Endothelial cell of umbilical vein (primary cell): Measurements from ENCODE around the gene RYR1. TPM values are rescaled to one million over a fixed set of nuclear protein-coding genes. Genes with fewer than 3 reads are reported as not detected.

Experiments used
- BruUV-seq: library from RNA; stranded (reverse); fragments of 400-500 nt; replicated peaks from 2 replicates; lab custom pipeline; 2021; lab: Mats Ljungman, UMichigan
- CTCF ChIA-PET: fragments of 300-600, 350-600 bp; sonication (Branson Sonifier 250); formaldehyde crosslinking; loops from one replicate; lab custom pipeline; 2021; ENCODE audit warnings: antibody characterized with exemption, inconsistent platforms; lab: Charles Lee
- POLR2A ChIA-PET: fragments of 300-600, 350-600 bp; sonication (Branson Sonifier 250); formaldehyde crosslinking; loops from one replicate; lab custom pipeline; 2021; ENCODE audit warnings: antibody characterized with exemption, inconsistent platforms; lab: Charles Lee
- DNase-seq: peaks from one replicate; pipeline ENCODE4 v3.0.0-alpha.2; 2011; ENCODE audit warnings: low read depth, low spot score
- FAIRE-seq: peaks from 2 replicates; lab custom pipeline; 2011; peaks lifted over from hg19 to GRCh38; lab: Jason Lieb, UNC
- H2AFZ ChIP-seq: 2 replicates; pipeline ENCODE4 v1.6.0; 2012; ENCODE audit warnings: low read depth, low read length, control low read depth, inconsistent platforms
- H3K27ac ChIP-seq: 2 replicates; pipeline ENCODE4 v1.5.1; 2011; ENCODE audit warnings: low read depth, mild to moderate bottlenecking, control low read depth, low read length, moderate library complexity; ENCODE audit not compliant: insufficient read depth
- H3K27me3 ChIP-seq, 2 experiments: 2 replicates each; pipeline versions ENCODE4 v1.6.0 to v1.6.1; 2011; ENCODE audit warnings: low read length in 2 of 2, mixed read lengths in 1 of 2; ENCODE audit not compliant: control insufficient read depth in 2 of 2, insufficient read depth in 2 of 2
- H3K36me3 ChIP-seq, 2 experiments: 2 replicates in 1 of 2; 3 replicates in 1 of 2; pipeline ENCODE4 v1.5.1; 2011; ENCODE audit warnings: low read length in 2 of 2, mild to moderate bottlenecking in 1 of 2, moderate library complexity in 1 of 2; ENCODE audit not compliant: control insufficient read depth in 2 of 2, insufficient read depth in 2 of 2; ENCODE audit errors: extremely low read depth in 1 of 2
- H3K4me1 ChIP-seq: 3 replicates; pipeline ENCODE4 v1.5.1; 2011; ENCODE audit warnings: mild to moderate bottlenecking, low read length; ENCODE audit not compliant: control insufficient read depth, insufficient read depth; ENCODE audit errors: extremely low read depth
- H3K4me2 ChIP-seq: 2 replicates; pipeline ENCODE4 v1.6.1; 2011; ENCODE audit warnings: low read length, control low read depth, mixed read lengths; ENCODE audit not compliant: insufficient read depth
- H3K4me3 ChIP-seq, 3 experiments: fragments of 200-600 bp in 1 of 3; sonication (generic), shearing (Covaris generic) in 1 of 3; replicated peaks in 1 of 3; 2 replicates each; pipeline ENCODE4 v1.5.1; 2011 to 2016; ENCODE audit warnings: control low read depth in 3 of 3, low read length in 3 of 3, mild to moderate bottlenecking in 2 of 3, inconsistent platforms in 1 of 3, low read depth in 1 of 3, moderate library complexity in 1 of 3; ENCODE audit not compliant: insufficient read depth in 1 of 3
- H3K79me2 ChIP-seq: 2 replicates; pipeline ENCODE4 v1.6.0; 2012; ENCODE audit warnings: low read length, inconsistent platforms; ENCODE audit not compliant: control insufficient read depth, insufficient read depth
- H3K9ac ChIP-seq: replicated peaks from 2 replicates; pipeline ENCODE3; 2011; ENCODE audit warnings: low read length, control low read depth; ENCODE audit not compliant: insufficient read depth; ENCODE audit errors: extremely low read depth
- H3K9me1 ChIP-seq: replicated peaks from 3 replicates; pipeline ENCODE4 v1.6.0; 2011; ENCODE audit warnings: mild to moderate bottlenecking, low read length; ENCODE audit not compliant: control insufficient read depth, insufficient read depth; ENCODE audit errors: extremely low read depth
- H3K9me3 ChIP-seq: replicated peaks from 2 replicates; pipeline ENCODE4 v1.5.1; 2012; ENCODE audit warnings: low read length, inconsistent platforms; ENCODE audit not compliant: control insufficient read depth, insufficient read depth
- H4K20me1 ChIP-seq: replicated peaks from 2 replicates; pipeline ENCODE3; 2011; ENCODE audit warnings: mild to moderate bottlenecking, low read length; ENCODE audit not compliant: control insufficient read depth, insufficient read depth; ENCODE audit errors: extremely low read depth
- EZH2 ChIP-seq: IDR thresholded peaks from 2 replicates; pipeline ENCODE4 v1.6.1; 2012; ENCODE audit warnings: borderline replicate concordance, low read depth, mild to moderate bottlenecking, moderate library complexity, low read length, inconsistent platforms; ENCODE audit not compliant: severe bottlenecking
- FOS ChIP-seq: IDR thresholded peaks from 2 replicates; pipeline ENCODE4 v1.6.1; 2011; ENCODE audit warnings: mild to moderate bottlenecking, low read length, moderate library complexity, borderline replicate concordance; ENCODE audit not compliant: insufficient read depth
- GATA2 ChIP-seq: IDR thresholded peaks from 2 replicates; pipeline ENCODE4 v1.7.0; 2011; ENCODE audit warnings: low read depth, mild to moderate bottlenecking, moderate library complexity, mixed read lengths, low read length; ENCODE audit not compliant: insufficient read length, insufficient read depth
- JUN ChIP-seq: IDR thresholded peaks from 2 replicates; pipeline ENCODE4 v1.6.1; 2011; ENCODE audit warnings: borderline replicate concordance, low read depth; ENCODE audit not compliant: insufficient read length, insufficient read depth
- MYC ChIP-seq: IDR thresholded peaks from one replicate; pipeline ENCODE4 v1.6.1; 2011; ENCODE audit warnings: mild to moderate bottlenecking, low read depth, low read length
- POLR2A ChIP-seq: IDR thresholded peaks from 2 replicates; pipeline ENCODE4 v1.6.1; 2012; ENCODE audit warnings: low read depth, mild to moderate bottlenecking, control low read depth, low read length
- POLR2AphosphoS5 ChIP-seq: IDR thresholded peaks from 2 replicates; pipeline ENCODE4 v1.6.1; 2012; ENCODE audit warnings: low read depth, mild to moderate bottlenecking, control low read depth, low read length, moderate library complexity; ENCODE audit not compliant: insufficient read depth
- dilution Hi-C: fragments of 300-500 bp; cut with MboI; formaldehyde crosslinking; loops from one replicate; pipeline ENCODE4 v1.15.0; 2019; ENCODE audit warnings: low sequenced_read_pairs; ENCODE audit not compliant: extremely low pct_ligation_motif_present
- intact Hi-C: fragments of 100-400 bp; cut with micrococcal nuclease; formaldehyde crosslinking; loops from one replicate; pipeline ENCODE4 v1.10.0; 2022
- polyA plus RNA-seq, 4 experiments: library from polyadenylated mRNA; depleted of rRNA in 3 of 4; stranded (reverse) in 3 of 4; unstranded in 1 of 4; fragments of >200 nt; gene quantifications; 2 replicates each; pipeline versions ENCODE4 v1.2.1 to v1.2.3, GENCODE V29; 2011 to 2012; ENCODE audit warnings: missing spikeins in 1 of 4
- total RNA-seq: library from RNA; stranded (reverse); gene quantifications from 2 replicates; pipeline ENCODE4 v1.2.3, GENCODE V29; 2021
- TF ChIP-seq, protein P1 (sequence below): IDR thresholded peaks from 2 replicates; pipeline ENCODE4 v1.6.1; 2011; ENCODE audit not compliant: insufficient read depth, insufficient read length
- TF ChIP-seq, protein P2 (sequence below), 2 donors: IDR thresholded peaks; 1 replicate in 1 of 2; 2 replicates in 1 of 2; pipeline ENCODE4 v1.5.1; 2011; ENCODE audit warnings: low read length in 2 of 2, mild to moderate bottlenecking in 2 of 2, moderate library complexity in 2 of 2, control low read depth in 1 of 2, inconsistent platforms in 1 of 2, low read depth in 1 of 2; ENCODE audit not compliant: insufficient read depth in 1 of 2; ENCODE audit errors: extremely low read depth in 1 of 2

RYR1 gene
- total and polyA plus RNA-seq, 2 donors (not counting 3 experiments of a cell fraction or from before 2014, with no cell fraction given) = under 0.01 to 0.02 TPM

DNA sequence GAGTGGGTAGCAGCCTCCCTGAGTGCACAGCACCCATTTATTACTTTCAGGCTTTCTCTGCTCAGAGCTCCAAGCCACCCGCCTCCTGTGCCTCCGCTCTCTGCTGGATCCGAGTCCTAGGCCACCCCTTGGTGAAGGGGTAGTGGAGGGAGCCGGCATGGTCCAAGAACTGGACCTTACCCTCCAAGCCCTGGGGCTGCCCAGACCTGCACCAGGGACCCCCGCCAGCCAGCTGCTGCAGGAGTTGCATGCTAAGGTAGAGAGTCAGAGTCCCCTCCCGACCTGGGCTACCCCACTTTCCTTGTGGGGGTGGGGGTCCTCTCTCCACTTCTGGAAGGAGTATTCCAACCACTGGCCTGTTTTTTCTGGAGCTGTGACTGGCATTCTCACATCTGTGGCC is 28.6 kb upstream of the RYR1 start:
- dilution Hi-C loops (no loop called here), intact Hi-C loops (loop anchor here (5.0 to 10.0 kb wide), 2 partner anchors 163 to 300 kb away; no protein-coding TSS in a partner anchor)
- H3K36me3 ChIP-seq = no peaks in the 10 kb centered on the region
- DNase-seq = no peak
- no peaks in the 10 kb centered on the region for H3K79me2 ChIP-seq
- no peaks in the 10 kb centered on the region for H3K9me1 ChIP-seq
- H3K9ac ChIP-seq = no peak overlapping the region
- no peaks in the 10 kb centered on the region for H4K20me1 ChIP-seq
- ChIA-PET POLR2A (interaction anchor here (2.4 kb wide), 1 partner anchor 30 kb away, joined by 9 read pairs; the partner anchor contains the start of gene PSMD8), CTCF (interaction anchor here (2.7 to 3.4 kb wide), 2 partner anchors 230 to 526 kb away, joined by 29 to 66 read pairs; partner anchors contain the start of genes MRPS12 and SARS2)
- no peak for FAIRE-seq
- no peak overlapping the region for H2AFZ ChIP-seq
- H3K27me3 ChIP-seq = no peaks in the 10 kb centered on the region
- no peaks in the 10 kb centered on the region for H3K9me3 ChIP-seq
- H3K4me3 ChIP-seq = no peak overlapping the region
- TF ChIP-seq EZH2 = no peak
- no peak for TF ChIP-seq POLR2AphosphoS5
- TF ChIP-seq FOS = no peak
- TF ChIP-seq, protein P1, sequence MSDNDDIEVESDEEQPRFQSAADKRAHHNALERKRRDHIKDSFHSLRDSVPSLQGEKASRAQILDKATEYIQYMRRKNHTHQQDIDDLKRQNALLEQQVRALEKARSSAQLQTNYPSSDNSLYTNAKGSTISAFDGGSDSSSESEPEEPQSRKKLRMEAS = no peak
- TF ChIP-seq GATA2 = no peak
- TF ChIP-seq POLR2A = no peak
- no peak for TF ChIP-seq JUN
- TF ChIP-seq MYC = no peak
- TF ChIP-seq, protein P2, sequence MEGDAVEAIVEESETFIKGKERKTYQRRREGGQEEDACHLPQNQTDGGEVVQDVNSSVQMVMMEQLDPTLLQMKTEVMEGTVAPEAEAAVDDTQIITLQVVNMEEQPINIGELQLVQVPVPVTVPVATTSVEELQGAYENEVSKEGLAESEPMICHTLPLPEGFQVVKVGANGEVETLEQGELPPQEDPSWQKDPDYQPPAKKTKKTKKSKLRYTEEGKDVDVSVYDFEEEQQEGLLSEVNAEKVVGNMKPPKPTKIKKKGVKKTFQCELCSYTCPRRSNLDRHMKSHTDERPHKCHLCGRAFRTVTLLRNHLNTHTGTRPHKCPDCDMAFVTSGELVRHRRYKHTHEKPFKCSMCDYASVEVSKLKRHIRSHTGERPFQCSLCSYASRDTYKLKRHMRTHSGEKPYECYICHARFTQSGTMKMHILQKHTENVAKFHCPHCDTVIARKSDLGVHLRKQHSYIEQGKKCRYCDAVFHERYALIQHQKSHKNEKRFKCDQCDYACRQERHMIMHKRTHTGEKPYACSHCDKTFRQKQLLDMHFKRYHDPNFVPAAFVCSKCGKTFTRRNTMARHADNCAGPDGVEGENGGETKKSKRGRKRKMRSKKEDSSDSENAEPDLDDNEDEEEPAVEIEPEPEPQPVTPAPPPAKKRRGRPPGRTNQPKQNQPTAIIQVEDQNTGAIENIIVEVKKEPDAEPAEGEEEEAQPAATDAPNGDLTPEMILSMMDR (IDR thresholded peaks at IDR 0.05; ENCODE audit: extremely low read depth in 1 of 2, insufficient read depth in 1 of 2, low read depth in 1 of 2, low read length in 2 of 2) = no peak
- H3K27ac ChIP-seq = no peak overlapping the region
- H3K4me1 ChIP-seq = peaks cover 2% of the 10 kb centered on the region
- H3K4me2 ChIP-seq = no peak overlapping the region
- no TSS peak for BruUV-seq
